ENCODE results near the gene SZRD1.

The SZRD1 gene

GRCh38 chr1:16367968-16368890 is 1.2 kb downstream of the SZRD1 start:
- no peak for TF ChIP-seq CTCF (IDR thresholded peaks at IDR 0.05)
- Histone ChIP-seq H3K4me1 (peaks cover 0 to 82% (median 58%) of the 10 kb centered on the region in 4 donors), H3K36me3 (no peaks in the 10 kb centered on the region), H3K4me3 (peak overlapping the region; percentile 84 to 88), H3K27ac (peak overlapping the region; percentile 95), H3K27me3 (no peaks in the 10 kb centered on the region), H3K9me3 (no peaks in the 10 kb centered on the region)
- intact Hi-C loops (cut with DNase I; ENCODE audit: low total_unique reads): loop anchor here (10.0 kb wide), 1 partner anchor 163 kb away; no protein-coding TSS in a partner anchor
- no peak for DNase-seq

GRCh38 chr1:16369821-16370220 is 2.8 kb downstream of the SZRD1 start:
- no peak overlapping the region for H3K27ac ChIP-seq
- no peaks in the 10 kb centered on the region for H3K27me3 ChIP-seq
- TF ChIP-seq CTCF (IDR thresholded peaks at IDR 0.05): no peak
- H3K36me3 ChIP-seq: no peaks in the 10 kb centered on the region
- intact Hi-C loops (cut with DNase I; ENCODE audit: low total_unique reads): loop anchor here (10.0 kb wide), 2 partner anchors 165 to 285 kb away; no protein-coding TSS in a partner anchor
- no peak for DNase-seq
- no peak overlapping the region for H3K4me3 ChIP-seq
- peaks cover 0 to 83% (median 56%) of the 10 kb centered on the region in 4 donors for H3K4me1 ChIP-seq
- H3K9me3 ChIP-seq: no peaks in the 10 kb centered on the region

- H3K27ac ChIP-seq: no peak overlapping the region
- H3K9me3 ChIP-seq: no peaks in the 10 kb centered on the region
- intact Hi-C loops (cut with DNase I; ENCODE audit: low total_unique reads): loop anchor here (10.0 kb wide), 1 partner anchor 287 kb away; no protein-coding TSS in a partner anchor
- no peaks in the 10 kb centered on the region for H3K27me3 ChIP-seq
- no peaks in the 10 kb centered on the region for H3K36me3 ChIP-seq
- H3K4me3 ChIP-seq: no peak overlapping the region
- H3K4me1 ChIP-seq: peaks cover 0 to 85% (median 62%) of the 10 kb centered on the region in 4 donors
- no peak for DNase-seq
- TF ChIP-seq CTCF (IDR thresholded peaks at IDR 0.05): no peak
Observed at GRCh38 chr1:16371725-16372124, 4.7 kb downstream of the SZRD1 start.

GRCh38 chr1:16372535-16373285 is 5.7 kb downstream of the SZRD1 start:
- Histone ChIP-seq H3K27me3 (no peaks in the 10 kb centered on the region), H3K4me3 (no peak overlapping the region), H3K27ac (no peak overlapping the region), H3K9me3 (no peaks in the 10 kb centered on the region), H3K36me3 (no peaks in the 10 kb centered on the region), H3K4me1 (peaks cover 0 to 94% (median 68%) of the 10 kb centered on the region in 4 donors)
- TF ChIP-seq CTCF (IDR thresholded peaks at IDR 0.05): no peak
- no peak for DNase-seq
- intact Hi-C loops (cut with DNase I; ENCODE audit: low total_unique reads): loop anchor here (10.0 kb wide), 1 partner anchor 288 kb away; no protein-coding TSS in a partner anchor

- peaks cover 0 to 98% (median 63%) of the 10 kb centered on the region in 4 donors for H3K4me1 ChIP-seq
Observed at GRCh38 chr1:16374266-16374665, 7.2 kb downstream of the SZRD1 start.

More at GRCh38 chr1:16374266-16374665, 7.2 kb downstream of the SZRD1 start:
- Histone ChIP-seq H3K4me3 (no peak overlapping the region), H3K27ac (peak overlapping the region; percentile 3 to 48), H3K36me3 (no peaks in the 10 kb centered on the region), H3K9me3 (no peaks in the 10 kb centered on the region), H3K27me3 (no peaks in the 10 kb centered on the region)
- DNase-seq: no peak
- intact Hi-C loops (cut with DNase I; ENCODE audit: low total_unique reads): loop anchor here (10.0 kb wide), 1 partner anchor 289 kb away; no protein-coding TSS in a partner anchor
- TF ChIP-seq CTCF (IDR thresholded peaks at IDR 0.05): no peak
